RWPE2 (cell line): Measurements from ENCODE around the gene PSORS1C1.

ENCODE experiments used
- ATAC-seq: fragments of 200-7000 bp; cut with Tn5 transposase; 3 replicates; pipeline ENCODE4 v1.9.1; 2021; ENCODE audit warnings: low read depth
- DNase-seq: peaks from one replicate; pipeline ENCODE4 v3.0.0-alpha.2; 2020; ENCODE audit warnings: low spot score
- H3K27ac ChIP-seq: fragments of 450-650 bp; 2 replicates; pipeline ENCODE4 v1.5.1; 2017; ENCODE audit warnings: mild to moderate bottlenecking; ENCODE audit not compliant: poor library complexity, severe bottlenecking
- H3K27me3 ChIP-seq: fragments of 250-450 bp; sonication (Bioruptor Pico); 2 replicates; pipeline ENCODE4 v1.5.1; 2021; ENCODE audit warnings: mild to moderate bottlenecking, moderate library complexity; ENCODE audit not compliant: insufficient read depth, poor library complexity, severe bottlenecking
- H3K36me3 ChIP-seq: fragments of 250-450 bp; sonication (Bioruptor Pico); 2 replicates; pipeline ENCODE4 v1.5.1; 2020; ENCODE audit warnings: low read depth, mild to moderate bottlenecking, moderate library complexity
- H3K4me1 ChIP-seq: fragments of 250-450 bp; sonication (Bioruptor Pico); 2 replicates; pipeline ENCODE4 v1.5.1; 2021; ENCODE audit warnings: mild to moderate bottlenecking, moderate library complexity; ENCODE audit not compliant: insufficient read depth, poor library complexity, severe bottlenecking
- H3K4me3 ChIP-seq: fragments of 250-450 bp; sonication (Bioruptor Pico); 2 replicates; pipeline ENCODE4 v1.5.1; 2021; ENCODE audit warnings: mild to moderate bottlenecking, moderate library complexity; ENCODE audit not compliant: severe bottlenecking
- H3K9me3 ChIP-seq: fragments of 250-450 bp; sonication (Bioruptor Pico); 2 replicates; pipeline ENCODE4 v1.5.1; 2021; ENCODE audit warnings: mild to moderate bottlenecking, moderate library complexity; ENCODE audit not compliant: severe bottlenecking
- CTCF ChIP-seq: fragments of 450-650 bp; IDR thresholded peaks from one replicate; pipeline ENCODE4 v1.5.1; 2017; ENCODE audit warnings: mild to moderate bottlenecking, moderate library complexity; ENCODE audit not compliant: poor library complexity, severe bottlenecking

The PSORS1C1 gene

DNA sequence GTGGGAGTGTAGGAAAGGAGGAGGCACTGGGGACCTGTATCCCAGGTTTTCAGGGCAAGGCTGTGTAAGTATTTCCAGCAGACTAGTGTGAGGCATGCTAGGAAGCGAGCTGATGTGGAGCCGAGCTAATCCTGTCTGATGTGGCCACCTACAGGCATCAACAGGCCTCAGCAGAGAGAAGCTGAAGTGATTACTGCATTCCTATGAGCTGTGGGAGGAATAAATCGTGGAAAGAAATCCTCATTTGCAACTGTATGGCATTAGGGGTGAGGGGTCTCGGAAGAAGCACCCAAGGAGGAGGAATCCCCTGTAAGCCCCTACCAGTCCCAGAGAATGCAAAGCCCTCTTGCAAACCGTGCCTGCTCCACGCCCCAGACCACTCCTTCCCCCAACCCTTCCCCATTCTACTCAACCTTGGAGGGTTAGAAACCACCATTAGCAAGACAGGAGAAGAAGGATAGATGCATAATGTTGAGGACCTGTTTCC, 43.8 kb upstream of the PSORS1C1 start:
- no peaks in the 10 kb centered on the region for H3K9me3 ChIP-seq
- DNase-seq, result no peak
- TF ChIP-seq CTCF, result peak; percentile 88
- peak; percentile 97 for ATAC-seq
- no peak overlapping the region for H3K4me3 ChIP-seq
- H3K27ac ChIP-seq, result peak overlapping the region; percentile 5
- H3K36me3 ChIP-seq, result no peaks in the 10 kb centered on the region
- H3K4me1 ChIP-seq, result peaks cover 10% of the 10 kb centered on the region
- no peaks in the 10 kb centered on the region for H3K27me3 ChIP-seq

DNA sequence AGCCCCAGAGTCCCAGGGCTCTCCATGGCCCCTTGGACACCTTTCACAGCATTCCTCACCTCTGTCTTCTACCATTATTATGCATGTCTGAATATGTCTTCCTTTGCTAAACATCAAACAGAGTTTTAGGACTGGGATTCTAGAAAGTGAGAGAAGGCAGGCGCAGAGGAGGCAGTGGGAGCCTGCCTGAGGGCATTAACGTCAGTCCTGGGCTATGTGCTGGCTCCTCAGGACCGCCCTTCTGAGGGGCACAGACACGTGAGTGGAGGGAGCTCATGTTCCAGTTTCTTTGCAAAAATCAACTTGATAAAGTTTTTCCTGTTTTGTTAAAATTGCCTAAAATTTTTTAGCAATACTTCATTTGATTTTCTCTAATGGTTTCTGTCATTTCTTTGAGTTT, 40.2 kb upstream of the PSORS1C1 start:
- H3K27me3 ChIP-seq, result no peaks in the 10 kb centered on the region
- DNase-seq (no peak), ATAC-seq (no peak)
- H3K4me3 ChIP-seq, result no peak overlapping the region
- H3K36me3 ChIP-seq, result no peaks in the 10 kb centered on the region
- no peak overlapping the region for H3K27ac ChIP-seq
- no peak for TF ChIP-seq CTCF
- H3K9me3 ChIP-seq, result no peaks in the 10 kb centered on the region
- H3K4me1 ChIP-seq, result peaks cover 6% of the 10 kb centered on the region

DNA sequence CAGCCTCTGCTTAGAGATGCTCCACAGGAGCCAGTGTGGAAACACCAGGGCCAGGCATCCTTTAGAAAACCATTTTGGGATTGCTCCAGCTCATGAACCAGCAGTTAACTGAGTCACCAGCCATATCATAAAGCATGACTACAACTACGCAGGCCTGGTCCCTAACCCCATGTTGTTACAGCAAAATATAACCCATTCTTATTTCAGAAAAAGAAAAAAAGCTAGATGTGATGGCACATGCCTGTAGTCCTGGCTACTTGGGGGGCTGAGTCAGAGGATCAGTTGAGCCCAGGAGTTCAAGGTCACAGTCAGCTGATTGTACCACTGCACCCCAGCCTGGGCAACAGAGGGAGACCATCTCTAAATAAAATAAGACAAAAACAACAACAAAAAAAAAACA, 39.1 kb upstream of the PSORS1C1 start:
- ATAC-seq (peak; percentile 33; the same call in 1 of the 3 replicates), DNase-seq (no peak)
- H3K27me3 ChIP-seq, result no peaks in the 10 kb centered on the region
- no peaks in the 10 kb centered on the region for H3K36me3 ChIP-seq
- H3K9me3 ChIP-seq, result no peaks in the 10 kb centered on the region
- no peak for TF ChIP-seq CTCF
- H3K27ac ChIP-seq, result no peak overlapping the region
- peaks cover 6% of the 10 kb centered on the region for H3K4me1 ChIP-seq
- H3K4me3 ChIP-seq, result no peak overlapping the region

GRCh38 chr6:31076611-31077010, 38.0 kb upstream of the PSORS1C1 start:
- Histone ChIP-seq H3K27ac (no peak overlapping the region), H3K9me3 (no peaks in the 10 kb centered on the region), H3K4me1 (peaks cover 6% of the 10 kb centered on the region)

More at GRCh38 chr6:31076611-31077010, 38.0 kb upstream of the PSORS1C1 start:
- ATAC-seq (no peak), DNase-seq (no peak)
- Histone ChIP-seq H3K36me3 (no peaks in the 10 kb centered on the region), H3K4me3 (no peak overlapping the region), H3K27me3 (no peaks in the 10 kb centered on the region)
- TF ChIP-seq CTCF, result no peak
